ENCODE measurements around the gene DDT.
"Not testable (repeated sequence)": the region's sequence is repeated elsewhere in the genome, so short reads cannot be mapped to it uniquely, and the experiment has no call there.

The DDT gene

DNA sequence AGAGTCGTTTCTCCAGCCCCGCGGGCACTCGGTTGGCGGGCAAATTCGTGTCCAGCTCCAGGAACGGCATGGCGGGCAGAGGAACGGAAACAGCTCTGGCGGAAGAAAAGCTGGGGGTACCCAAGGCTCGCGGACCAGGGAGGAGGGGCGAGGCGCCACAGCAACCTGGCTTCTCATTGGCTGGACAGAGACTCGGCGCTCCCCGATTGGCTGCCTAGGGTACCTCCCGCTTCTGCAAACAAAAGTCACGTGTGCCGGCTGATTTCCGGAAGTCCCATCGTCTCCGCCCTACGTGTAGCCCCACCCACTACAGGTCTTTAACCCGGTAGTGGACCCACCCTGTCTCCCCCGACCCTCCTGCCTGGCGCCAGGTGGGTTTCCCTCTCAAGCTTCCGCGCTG lies at the start of gene DDT:
Gene DDT, minus strand, starts transcription at position 97 of the 400 bp plus-strand sequence. Its CDS starts 27 bp downstream, at position 70.
- not testable (repeated sequence) for DNase-seq

DNA sequence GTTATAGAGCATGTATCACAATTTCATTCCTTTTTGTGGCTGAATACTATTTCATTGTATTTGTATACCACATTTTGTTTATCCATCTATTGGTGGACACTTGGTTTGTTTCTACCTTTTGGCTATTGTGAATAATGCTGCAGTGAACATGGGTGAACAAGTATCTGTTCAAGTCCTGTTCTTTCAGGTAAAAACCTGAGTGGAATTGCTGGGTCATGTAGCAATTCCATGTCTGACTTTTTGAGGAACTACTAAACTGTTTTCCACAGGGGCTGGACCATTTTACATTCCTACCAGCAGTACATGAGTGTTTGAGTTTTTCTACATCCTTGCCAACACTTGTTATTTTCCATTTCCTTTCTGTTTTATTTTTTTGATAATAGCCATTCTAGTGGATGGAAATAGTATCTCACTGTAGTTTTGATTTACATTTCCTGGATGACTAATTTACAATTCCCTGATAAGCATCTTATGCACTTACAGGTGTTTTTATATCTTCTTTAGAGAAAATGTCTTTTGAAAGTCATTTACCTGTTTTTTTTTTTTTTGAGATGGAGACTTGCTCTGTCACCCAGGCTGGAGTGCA lies 49.1 kb upstream of the DDT start:
- no peak for DNase-seq

DNA sequence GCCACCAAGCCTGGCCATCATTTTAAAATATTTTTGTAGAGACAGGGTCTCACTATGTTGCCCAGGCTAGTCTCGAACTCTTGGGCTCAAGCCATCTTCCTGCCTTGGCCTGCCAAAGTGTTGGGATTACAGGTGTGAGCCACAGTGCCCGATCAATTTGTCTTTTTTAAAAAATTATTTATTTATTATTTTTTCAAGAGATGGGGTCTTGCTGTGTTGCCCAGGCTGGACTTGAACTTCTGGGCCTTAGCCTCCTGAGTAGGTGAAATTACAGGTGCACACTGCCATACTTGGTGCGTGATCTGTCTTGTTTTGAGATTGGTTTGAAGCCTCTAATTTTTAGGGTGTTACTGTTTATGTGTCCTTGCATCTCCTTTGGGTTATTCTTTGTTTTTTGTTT lies 47.1 kb upstream of the DDT start:
- DNase-seq, result no peak

DNA sequence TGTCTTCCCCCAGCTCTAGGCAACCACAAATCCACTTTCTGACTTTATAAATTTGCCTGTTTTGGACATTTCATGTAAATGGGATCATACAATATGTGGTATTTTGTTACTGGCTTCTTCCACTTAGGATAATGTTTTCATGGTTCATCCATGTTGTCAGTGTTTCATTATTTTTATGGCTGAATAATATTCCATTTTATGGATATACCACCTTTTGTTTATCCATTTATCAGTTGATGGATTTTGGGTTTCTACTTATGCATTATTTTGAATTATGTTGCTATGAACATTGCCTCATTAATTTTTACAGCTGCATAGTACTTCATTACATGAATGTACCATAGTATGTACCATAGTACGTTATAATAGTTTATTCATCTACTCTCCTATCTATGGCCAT lies 41.9 kb upstream of the DDT start:
- no peak for DNase-seq

DNA sequence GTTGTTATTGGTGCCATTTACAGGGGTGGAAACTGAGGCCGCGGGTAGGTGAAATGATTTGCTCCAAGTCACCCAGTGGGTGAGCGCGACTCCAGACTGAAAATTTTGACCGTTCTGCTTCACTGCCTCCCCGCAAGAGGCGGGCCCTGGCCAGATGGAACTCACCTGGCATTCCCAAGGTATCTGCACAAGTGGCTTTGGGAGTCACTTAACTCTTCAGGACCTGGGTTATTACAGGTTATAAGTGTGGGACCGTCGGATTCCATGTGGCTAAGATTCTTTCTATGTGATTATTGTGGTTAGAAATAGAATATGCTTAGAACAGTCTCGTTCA lies 37.5 kb upstream of the DDT start:
- no peak for DNase-seq

DNA sequence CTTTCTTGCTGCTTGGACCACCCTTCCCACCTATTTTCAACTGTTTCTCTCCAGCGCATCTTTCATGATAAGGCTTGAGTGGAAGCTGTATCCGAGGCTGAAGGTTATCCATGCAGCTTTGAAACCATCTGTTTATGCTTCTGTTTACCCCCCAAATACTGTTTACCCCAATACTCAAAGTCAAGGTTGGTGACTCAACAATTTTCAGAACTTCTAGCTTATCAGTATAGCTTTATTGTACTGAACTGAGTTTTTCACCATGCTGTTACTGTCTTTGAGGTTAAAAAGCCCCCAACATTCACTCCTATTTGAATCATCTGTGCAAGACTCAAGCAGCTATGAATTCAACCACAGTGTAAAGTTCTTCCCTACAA lies 35.8 kb upstream of the DDT start:
- no peak for DNase-seq

DNA sequence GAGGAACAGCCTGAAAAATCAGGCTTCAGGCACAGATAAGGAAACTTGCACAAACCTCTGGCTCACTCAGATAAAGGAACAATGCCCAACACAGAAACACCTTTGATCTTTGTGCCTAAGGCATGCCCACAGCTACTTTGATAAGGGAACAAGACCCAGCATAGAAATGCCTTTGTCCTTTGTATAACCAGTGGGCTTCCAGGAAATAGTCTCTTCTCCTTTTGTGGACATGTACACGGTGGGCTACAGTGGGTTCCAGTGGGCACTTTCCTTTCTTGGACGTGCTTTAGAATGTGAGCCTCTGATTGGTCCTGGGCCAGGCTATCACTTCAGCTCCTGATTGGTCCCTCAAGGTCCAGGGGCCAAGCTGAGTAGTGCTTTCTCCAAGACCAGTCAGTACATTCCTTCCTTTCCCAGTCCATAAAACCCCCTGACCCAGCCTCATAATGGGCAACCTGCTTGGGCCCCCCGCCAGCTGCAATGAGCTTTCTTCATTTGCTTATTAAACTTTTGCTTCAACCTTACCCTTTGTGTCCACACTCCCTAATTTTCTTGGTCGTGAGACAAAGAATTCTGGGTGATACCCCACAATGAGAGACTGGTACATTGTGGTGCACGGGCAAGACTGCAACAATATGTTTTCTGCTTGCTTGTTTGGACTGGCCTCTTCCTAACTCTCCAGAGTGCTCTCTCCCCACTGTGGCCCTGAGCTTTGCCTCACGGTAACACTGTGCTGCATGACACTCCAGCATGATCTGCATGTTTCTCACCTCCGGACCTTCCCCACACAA lies 35.2 kb upstream of the DDT start:
- DNase-seq, result no peak

DNA sequence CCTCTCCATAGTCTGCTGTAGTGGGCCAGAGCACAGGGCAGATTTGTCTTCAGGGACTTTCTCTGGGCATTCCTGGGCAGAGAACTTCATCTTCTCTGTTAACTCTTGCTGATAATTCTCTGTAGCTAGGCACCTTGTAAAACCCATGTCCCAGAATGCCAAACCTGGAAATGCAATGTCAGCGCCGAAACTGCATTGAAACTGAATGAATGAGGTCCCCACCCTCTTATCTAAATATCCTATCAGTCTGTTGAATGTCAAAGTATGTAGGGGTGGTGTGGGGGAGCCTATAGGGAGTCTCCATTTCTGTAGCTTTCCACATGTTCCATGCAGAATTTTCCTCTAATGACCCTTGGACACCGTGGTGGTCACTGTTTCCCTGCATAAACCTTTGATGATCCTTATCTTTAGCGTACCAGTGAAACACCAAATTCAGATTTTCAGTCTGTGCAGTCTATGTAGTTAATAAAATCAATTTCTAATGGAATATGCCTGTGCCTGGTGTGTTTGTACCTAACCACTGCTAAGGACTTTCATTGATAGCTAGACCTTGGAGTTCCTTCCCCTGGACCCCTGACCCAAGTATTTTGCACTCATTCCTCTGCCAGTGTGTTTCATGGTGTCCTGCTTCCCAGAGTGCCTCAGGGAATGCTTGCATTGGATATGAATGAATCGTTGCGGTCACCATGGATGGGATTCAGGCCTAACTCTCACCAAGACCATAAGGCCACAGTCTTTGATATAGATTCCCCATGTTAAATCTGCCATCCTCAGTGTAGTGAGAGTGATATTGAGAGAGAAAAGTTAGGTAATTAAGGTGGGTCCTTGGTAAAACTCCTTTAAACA lies 34.4 kb upstream of the DDT start:
- no peak for DNase-seq

DNA sequence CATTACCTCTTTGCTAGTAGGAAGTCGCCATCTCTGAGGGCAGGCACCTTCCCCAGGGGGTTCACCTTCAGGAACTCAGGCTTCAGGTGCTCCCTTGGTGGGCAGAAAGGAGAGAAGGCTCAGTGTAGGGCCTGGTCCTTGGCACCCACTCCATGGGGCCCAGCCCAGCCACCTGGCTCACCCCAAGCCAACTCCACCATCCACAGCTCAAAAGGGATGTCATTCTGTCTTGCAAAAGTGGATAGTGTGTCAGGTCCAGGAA lies 33.7 kb upstream of the DDT start:
- DNase-seq, result no peak

DNA sequence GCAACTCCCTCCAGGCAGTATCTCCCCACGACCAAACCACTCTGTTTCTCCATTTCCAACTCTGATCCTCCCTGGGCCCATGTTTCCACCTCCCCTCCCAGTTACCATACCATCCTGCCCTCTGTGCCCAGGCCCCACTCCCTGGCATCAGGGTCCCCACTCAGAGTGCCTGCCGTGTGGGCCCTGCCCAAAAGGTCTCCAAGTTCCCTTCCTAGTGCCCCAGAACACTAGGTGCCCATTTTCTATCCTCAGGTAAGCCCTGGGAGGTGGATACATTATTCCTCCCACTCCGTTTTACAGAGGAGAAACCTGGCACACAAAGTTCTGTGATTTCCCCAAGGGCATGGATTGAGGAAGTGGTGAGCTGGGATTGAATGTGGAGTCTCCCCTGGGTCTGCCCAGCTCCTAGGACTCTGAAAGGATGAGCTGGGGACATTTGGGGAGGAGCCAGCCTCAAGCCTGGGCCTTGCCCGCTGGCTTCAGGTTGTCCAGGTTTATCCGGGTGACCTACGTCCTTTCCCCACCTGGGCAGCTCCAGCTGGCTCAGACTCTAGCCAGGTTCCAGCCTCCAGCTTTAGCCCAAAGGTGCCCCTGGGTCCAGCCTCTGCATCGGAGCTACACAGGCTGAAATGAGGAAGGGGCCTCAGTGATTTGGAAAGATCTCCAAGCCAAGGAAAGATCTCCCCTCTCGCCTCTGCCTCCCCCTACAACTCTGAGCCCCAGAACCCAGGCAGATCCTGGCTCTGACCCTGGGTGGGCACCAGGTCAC lies 33.2 kb upstream of the DDT start:
- DNase-seq, result no peak

DNA sequence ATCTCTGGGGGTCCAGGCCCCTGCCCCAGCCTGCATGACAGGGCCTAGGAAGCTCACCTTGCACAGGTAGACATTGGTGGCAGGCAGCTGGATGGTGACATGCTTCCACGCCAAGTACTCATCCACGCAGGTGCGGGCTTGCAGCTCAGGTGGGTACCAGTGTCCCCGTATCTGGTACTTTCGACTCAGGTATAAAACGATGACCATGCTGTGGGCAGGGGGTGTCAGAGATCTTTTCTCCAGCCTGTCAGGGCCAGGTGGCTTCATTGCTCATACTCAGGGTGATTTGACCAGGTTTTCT lies 32.6 kb upstream of the DDT start:
- DNase-seq, result no peak

DNA sequence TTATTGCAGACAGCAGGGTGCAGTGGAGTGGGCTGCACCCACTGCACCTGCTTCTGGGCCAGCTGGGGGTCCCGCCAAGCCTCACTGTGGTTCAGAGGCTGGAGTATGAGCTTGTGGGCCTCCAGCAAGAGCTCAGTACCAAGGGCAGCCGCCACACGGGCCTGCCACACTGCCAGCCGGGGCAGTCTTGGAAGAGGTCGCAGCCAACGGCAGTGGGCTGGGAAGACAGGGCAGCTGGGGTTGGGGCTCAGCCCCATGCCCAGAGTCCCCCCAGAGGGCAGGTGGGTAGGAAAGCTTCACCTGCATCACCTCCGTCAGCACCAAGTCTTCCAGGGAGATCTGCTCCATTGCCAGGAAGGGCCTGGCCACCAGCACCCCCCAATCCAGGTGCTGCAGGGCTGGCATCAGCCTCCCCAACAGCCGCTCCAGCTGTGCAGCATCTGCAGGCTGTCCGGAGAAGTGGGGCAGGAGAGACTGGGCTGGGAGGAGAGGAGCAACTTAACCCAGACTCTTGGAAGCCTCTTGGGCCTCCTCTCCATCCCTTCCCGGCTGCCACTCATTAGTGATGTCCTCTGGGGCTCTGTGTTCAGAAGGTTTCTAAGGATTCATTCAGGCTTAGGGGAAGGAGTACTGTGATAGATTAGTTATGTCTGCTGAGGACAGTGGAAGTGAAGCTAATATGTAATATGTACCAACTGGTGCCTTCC lies 32.1 kb upstream of the DDT start:
- DNase-seq, result no peak

DNA sequence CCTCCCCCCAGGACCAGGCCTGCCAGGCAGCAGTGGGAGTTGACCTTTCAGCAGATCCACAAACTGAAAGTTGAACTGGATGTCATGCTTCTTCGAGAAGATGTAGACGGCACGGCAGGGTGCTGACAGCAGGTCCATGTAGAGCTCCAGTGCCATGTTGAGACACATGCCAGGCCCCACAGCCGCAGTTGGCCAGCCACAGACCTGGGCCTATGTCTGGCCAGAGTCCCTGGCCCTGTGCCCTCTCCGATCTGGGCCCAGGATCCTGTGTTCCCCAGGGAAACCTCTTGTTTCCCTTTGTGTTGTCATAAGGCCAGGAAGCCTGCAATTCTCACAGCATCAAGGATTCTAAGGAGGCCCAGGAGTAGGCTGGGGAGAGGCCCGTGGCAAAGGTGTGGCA lies 31.0 kb upstream of the DDT start, which contains the start of gene GSTT4:
Gene GSTT4, minus strand, starts transcription at position 253 of the 400 bp plus-strand sequence. Its CDS starts 97 bp downstream, at position 156.
- no peak for DNase-seq

DNA sequence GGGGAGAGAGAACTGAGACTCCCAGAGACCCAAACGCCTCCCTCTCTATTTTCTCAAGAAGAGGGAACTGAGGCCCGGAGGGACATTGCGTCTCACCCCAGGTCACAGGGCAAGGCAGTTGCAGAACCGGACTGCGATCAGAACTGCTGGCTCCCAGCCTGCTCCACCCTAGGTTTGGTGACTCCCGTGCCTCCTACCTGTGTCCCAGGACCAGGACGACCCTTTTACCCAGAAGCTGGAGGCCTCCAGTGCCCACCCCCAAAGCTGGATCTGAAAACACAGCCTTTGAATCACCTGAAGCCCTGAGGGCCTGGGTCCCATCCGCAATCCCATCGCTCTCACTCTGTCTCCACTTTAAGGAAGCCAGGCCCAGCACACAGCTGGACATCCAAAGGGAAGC lies 29.6 kb upstream of the DDT start:
- no peak for DNase-seq

DNA sequence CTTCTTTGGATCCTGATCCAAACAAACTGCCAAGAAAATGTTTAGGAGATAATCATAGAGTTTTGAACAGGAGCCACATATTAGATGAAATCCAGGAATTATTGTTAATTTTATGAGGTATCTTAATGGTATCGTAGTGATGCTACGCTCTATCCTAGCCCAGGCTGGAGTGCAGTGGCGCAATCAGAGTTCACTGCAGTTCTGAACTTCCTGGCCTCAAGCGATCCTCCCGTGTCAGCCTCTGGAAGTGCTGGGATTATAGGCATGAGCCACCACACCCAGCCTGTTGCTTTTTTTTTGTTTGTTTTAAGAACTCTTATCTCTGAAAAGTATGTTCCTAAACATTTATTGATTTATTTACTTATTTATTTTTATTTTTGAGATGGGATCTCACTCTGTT lies 28.6 kb upstream of the DDT start:
- DNase-seq, result no peak

DNA sequence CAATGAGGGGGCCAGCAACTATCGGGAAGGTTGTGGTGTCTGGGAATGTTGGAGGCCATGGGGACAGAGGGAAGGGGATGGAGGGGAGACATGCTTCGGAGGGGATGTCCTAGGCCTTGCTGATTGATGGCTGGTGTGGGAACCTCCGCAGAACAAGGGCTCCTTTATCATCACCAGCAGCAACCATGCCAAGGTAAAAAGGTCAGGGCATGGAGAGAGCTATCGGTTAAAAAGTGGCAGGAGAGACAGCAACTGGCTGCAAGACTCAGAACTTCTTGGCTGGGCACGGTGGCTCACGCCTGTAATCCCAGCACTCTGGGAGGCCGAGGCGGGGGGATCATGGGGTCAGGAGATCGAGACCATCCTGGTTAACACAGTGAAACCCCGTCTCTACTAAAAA lies 28.0 kb upstream of the DDT start:
- no peak for DNase-seq

DNA sequence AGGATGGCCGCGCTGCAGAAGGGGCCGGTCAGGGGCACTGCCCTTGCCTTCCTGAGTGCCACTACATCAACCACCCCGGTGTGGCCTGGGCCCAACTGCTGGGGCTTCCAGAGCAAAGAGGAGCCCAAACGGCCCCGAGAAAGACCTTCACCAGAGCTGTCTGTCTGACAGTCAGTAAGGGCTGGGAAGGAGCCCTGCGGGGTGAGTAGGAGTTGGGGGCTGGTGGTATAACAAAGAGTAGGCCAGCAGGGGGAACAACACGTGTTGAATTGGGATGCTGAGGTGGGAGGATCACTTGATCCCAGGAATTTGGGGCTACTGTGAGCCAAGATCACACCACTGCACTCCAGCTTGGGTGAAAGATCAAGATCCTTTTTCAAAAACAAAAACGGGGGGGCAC lies 27.1 kb upstream of the DDT start:
- no peak for DNase-seq

DNA sequence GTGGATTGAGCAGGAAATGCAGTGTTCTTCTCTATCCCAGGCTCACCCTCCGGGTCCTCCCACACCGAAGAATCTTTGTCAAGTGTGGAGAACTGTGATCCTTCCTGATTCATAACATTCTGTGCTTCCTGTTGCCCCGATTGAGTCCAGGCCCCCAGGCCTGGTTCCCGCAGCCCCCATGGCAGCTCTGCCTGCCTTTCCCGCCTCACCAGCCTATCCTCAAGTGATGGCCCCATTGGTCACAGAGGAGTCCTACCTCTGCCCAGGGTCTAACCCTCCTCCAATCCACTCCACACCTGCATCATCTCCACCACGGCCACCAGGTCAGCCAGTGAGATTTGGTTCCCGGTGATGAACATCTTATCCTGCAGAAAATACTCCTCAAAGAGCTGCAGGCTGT lies 25.5 kb upstream of the DDT start:
- not testable (repeated sequence) for DNase-seq

DNA sequence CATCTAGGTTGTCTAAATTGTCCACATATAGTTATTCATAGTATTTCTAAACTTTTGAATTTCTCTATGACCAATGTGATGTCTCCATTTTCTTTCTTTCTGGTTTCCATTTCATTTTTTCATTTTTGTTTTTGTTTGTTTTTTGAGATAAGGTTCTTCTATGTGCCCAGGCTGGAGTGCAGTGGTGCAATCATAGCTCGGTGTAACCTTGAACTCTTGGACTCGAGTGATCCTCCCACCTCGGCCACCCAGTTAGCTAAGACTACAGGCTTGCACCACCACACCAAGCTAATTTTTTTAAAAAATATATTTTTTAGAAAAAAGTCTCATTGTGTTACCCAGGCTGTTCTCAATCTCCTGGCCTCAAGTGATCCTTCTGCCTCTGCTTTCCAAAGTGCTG lies 22.9 kb upstream of the DDT start:
- DNase-seq, result no peak

DNA sequence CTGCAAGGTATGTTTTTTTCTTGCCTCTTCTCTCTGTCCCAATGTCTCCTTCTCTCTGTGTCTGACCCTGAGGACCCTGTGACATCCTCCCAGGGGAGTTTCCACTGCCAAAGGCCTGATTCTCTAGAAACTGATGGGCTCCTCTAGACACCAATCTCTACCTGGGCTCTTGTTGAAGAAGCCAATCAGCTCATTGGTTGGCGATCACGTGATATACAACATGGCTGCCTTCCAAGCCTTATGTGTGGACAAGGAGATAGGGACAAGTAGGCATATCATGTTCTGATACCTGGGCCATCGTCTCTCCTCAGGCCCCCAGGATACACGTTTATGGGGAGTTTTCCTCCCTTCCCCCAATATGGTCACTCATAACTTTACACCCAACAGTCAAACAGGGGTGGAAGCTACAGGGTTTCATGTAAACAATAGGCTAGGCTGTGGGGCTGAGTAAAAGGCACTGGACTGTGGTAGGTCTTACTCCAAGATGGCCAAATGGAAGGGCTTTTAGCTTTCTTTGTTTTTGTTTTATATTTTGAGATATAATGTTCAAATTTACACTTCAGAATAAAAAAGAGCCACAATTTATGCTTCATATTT lies 19.4 kb upstream of the DDT start:
- DNase-seq, result not testable (repeated sequence)

DNA sequence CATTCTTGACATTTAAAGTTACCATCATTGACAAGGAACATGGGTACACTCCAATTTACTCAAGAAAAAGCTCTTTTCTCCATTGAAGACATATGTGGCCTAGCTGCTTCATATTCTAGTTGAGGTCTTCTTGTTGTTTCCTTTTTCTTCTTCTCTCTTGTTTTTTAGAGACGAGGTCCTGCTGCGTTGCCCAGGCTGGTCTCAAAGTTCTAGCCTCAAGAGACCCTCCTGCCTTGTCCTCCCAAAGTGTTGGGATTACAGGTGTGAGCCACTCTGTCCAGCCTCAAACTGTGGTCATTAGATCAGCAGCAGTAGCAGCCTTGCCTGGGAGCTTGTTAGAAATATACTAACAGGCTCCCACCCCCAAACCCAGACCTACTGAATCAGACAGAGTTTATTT lies 18.8 kb upstream of the DDT start:
- DNase-seq, result not testable (repeated sequence)

DNA sequence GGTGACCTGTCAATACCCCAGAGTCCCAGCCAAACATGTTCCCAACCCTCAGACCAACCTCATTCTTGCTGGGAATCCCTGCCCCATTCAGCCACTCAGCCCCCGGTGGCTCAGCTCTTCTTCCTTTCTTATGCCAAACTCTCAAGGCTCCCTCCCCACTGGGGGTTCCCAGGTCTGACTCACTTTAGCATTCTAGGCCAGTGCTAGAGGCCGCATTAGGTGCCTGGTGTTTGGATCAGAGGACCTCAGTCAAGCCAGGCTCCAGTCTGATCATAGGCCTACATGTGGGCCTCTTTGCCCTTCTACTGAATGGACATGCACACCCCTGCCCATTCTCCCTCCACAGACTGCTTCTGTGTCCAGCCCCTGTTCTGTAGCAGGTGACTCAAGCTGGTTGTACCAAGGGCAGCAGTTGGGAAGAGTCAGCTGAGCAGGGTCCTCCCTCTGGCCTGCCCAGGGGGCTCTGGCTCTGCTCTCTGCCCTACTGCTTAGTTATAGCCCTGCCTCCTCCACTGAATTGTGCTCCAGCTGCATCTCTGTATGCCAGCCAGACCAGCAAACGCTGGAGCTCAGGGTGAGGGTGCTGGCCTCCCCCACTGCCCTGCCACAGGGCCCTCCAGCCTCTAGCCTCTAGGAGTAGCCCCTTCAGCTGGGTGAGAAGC lies 15.5 kb upstream of the DDT start:
- DNase-seq, result not testable (repeated sequence)

Measured in NCI-H2107 (cell line).